RWPE2 (cell line): Measurements from ENCODE around the gene ASIP.
"Not testable (repeated sequence)": the region's sequence is repeated elsewhere in the genome, so short reads cannot be mapped to it uniquely, and the experiment has no call there.

ENCODE experiments used
- ATAC-seq: fragments of 200-7000 bp; cut with Tn5 transposase; 3 replicates; pipeline ENCODE4 v1.9.1; 2021; ENCODE audit warnings: low read depth
- DNase-seq: peaks from one replicate; pipeline ENCODE4 v3.0.0-alpha.2; 2020; ENCODE audit warnings: low spot score
- H3K27ac ChIP-seq: fragments of 450-650 bp; 2 replicates; pipeline ENCODE4 v1.5.1; 2017; ENCODE audit warnings: mild to moderate bottlenecking; ENCODE audit not compliant: poor library complexity, severe bottlenecking
- H3K27me3 ChIP-seq: fragments of 250-450 bp; sonication (Bioruptor Pico); 2 replicates; pipeline ENCODE4 v1.5.1; 2021; ENCODE audit warnings: mild to moderate bottlenecking, moderate library complexity; ENCODE audit not compliant: insufficient read depth, poor library complexity, severe bottlenecking
- H3K36me3 ChIP-seq: fragments of 250-450 bp; sonication (Bioruptor Pico); 2 replicates; pipeline ENCODE4 v1.5.1; 2020; ENCODE audit warnings: low read depth, mild to moderate bottlenecking, moderate library complexity
- H3K4me1 ChIP-seq: fragments of 250-450 bp; sonication (Bioruptor Pico); 2 replicates; pipeline ENCODE4 v1.5.1; 2021; ENCODE audit warnings: mild to moderate bottlenecking, moderate library complexity; ENCODE audit not compliant: insufficient read depth, poor library complexity, severe bottlenecking
- H3K4me3 ChIP-seq: fragments of 250-450 bp; sonication (Bioruptor Pico); 2 replicates; pipeline ENCODE4 v1.5.1; 2021; ENCODE audit warnings: mild to moderate bottlenecking, moderate library complexity; ENCODE audit not compliant: severe bottlenecking
- H3K9me3 ChIP-seq: fragments of 250-450 bp; sonication (Bioruptor Pico); 2 replicates; pipeline ENCODE4 v1.5.1; 2021; ENCODE audit warnings: mild to moderate bottlenecking, moderate library complexity; ENCODE audit not compliant: severe bottlenecking
- CTCF ChIP-seq: fragments of 450-650 bp; IDR thresholded peaks from one replicate; pipeline ENCODE4 v1.5.1; 2017; ENCODE audit warnings: mild to moderate bottlenecking, moderate library complexity; ENCODE audit not compliant: poor library complexity, severe bottlenecking

Gene ASIP

GRCh38 chr20:34232494-34233087 is 8.6 kb upstream of the ASIP start:
- ATAC-seq = peak; percentile 41; the same call in 2 of the 3 replicates
- no peak for DNase-seq
- Histone ChIP-seq H3K4me3 (no peak overlapping the region), H3K9me3 (peaks cover 8% of the 10 kb centered on the region), H3K27ac (no peak overlapping the region), H3K27me3 (no peaks in the 10 kb centered on the region), H3K4me1 (no peaks in the 10 kb centered on the region), H3K36me3 (no peaks in the 10 kb centered on the region)
- TF ChIP-seq CTCF = no peak

- no peak overlapping the region for H3K4me3 ChIP-seq
- no peak for DNase-seq
- no peaks in the 10 kb centered on the region for H3K4me1 ChIP-seq
- H3K36me3 ChIP-seq = no peaks in the 10 kb centered on the region
- ATAC-seq = no peak; the same call in 2 of the 3 replicates
- no peak for TF ChIP-seq CTCF
- H3K27ac ChIP-seq = no peak overlapping the region
- peaks cover 16% of the 10 kb centered on the region for H3K9me3 ChIP-seq
- no peaks in the 10 kb centered on the region for H3K27me3 ChIP-seq
Observed at GRCh38 chr20:34233687-34234086, 7.5 kb upstream of the ASIP start.

GRCh38 chr20:34235875-34236274 is 5.3 kb upstream of the ASIP start:
- Histone ChIP-seq H3K27me3 (peaks cover 14% of the 10 kb centered on the region), H3K36me3 (no peaks in the 10 kb centered on the region), H3K4me3 (no peak overlapping the region), H3K4me1 (no peaks in the 10 kb centered on the region), H3K27ac (no peak overlapping the region), H3K9me3 (peaks cover 16% of the 10 kb centered on the region)
- no peak for TF ChIP-seq CTCF
- ATAC-seq (no peak), DNase-seq (no peak)

GRCh38 chr20:34237942-34238341 is 3.3 kb upstream of the ASIP start:
- Histone ChIP-seq H3K36me3 (no peaks in the 10 kb centered on the region), H3K9me3 (peaks cover 16% of the 10 kb centered on the region), H3K4me1 (no peaks in the 10 kb centered on the region), H3K27me3 (peaks cover 17% of the 10 kb centered on the region), H3K27ac (no peak overlapping the region), H3K4me3 (no peak overlapping the region)
- no peak for ATAC-seq
- no peak for TF ChIP-seq CTCF
- DNase-seq = no peak

- DNase-seq (no peak), ATAC-seq (no peak)
- Histone ChIP-seq H3K27ac (no peak overlapping the region), H3K4me3 (no peak overlapping the region), H3K4me1 (no peaks in the 10 kb centered on the region), H3K36me3 (no peaks in the 10 kb centered on the region), H3K27me3 (peaks cover 17% of the 10 kb centered on the region), H3K9me3 (peaks cover 16% of the 10 kb centered on the region)
- no peak for TF ChIP-seq CTCF
Observed at GRCh38 chr20:34240121-34240520, 1.1 kb upstream of the ASIP start.

GRCh38 chr20:34242015-34242414 is 792 bp downstream of the ASIP start:
- ATAC-seq, H3K27ac ChIP-seq, H3K4me1 ChIP-seq, DNase-seq, H3K4me3 ChIP-seq, H3K36me3 ChIP-seq: not testable (repeated sequence)
- Histone ChIP-seq H3K27me3 (peaks cover 17% of the 10 kb centered on the region), H3K9me3 (peaks cover 13% of the 10 kb centered on the region)
